A549 treated with GW870086 at 1 μM for 4 hours (cell line): ENCODE measurements around the gene HMGB2. TPM values are rescaled to one million over a fixed set of nuclear protein-coding genes. Genes with fewer than 3 reads are reported as not detected.

ENCODE experiments used
- total RNA-seq: library from RNA; stranded (reverse); fragments of 200-300 nt; extraction: Qiagen RNA extraction; gene quantifications from 5 replicates; pipeline ENCODE4 v1.2.3, GENCODE V29; 2022; ENCODE audit warnings: low read depth

HMGB2 gene
- 85.2 to 114 TPM (median 109 TPM) in 5 replicates for total RNA-seq

DNA sequence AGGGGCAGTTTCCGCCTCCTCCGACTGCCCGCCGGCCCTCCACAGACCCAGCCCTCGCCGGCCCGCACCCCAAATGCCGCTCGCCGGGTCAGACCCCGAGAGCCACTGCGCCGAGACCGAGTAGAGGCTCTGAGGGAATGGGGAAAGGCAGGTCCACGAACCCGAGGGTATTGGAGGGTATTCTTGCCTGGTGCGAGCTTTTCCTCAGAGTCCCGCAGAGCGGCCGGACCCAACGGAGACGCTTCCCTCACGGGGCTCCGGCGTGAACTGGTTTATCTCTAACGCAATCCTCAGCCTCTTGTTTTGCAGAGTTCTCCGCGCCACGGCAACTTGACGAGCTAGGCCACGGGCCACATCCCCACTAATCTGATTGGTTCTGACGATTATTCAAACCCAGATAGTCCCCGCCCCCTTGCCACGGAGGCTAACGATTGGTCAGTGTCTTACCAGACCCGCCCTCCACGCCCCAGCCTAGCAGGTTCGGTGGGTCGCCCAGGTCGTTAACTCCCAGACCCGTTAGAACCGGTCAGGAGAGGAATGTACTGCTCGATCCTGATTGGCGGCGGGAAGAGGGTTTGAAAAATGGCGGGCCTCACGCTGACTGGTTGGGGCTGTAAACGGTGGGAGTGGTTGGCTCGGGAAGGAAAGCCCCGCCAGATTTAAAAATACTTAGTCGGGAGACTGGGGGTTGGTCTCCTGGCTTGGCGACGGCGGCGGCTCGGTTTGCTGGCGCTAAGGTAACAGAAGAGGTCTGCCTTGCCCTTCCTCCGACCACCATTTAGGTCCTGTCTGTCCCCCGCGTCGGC lies at the start of gene HMGB2:
HMGB2 (minus strand) TSS at position 274 of the 806 bp plus-strand sequence. CDS start 709 bp downstream, outside the sequence.

DNA sequence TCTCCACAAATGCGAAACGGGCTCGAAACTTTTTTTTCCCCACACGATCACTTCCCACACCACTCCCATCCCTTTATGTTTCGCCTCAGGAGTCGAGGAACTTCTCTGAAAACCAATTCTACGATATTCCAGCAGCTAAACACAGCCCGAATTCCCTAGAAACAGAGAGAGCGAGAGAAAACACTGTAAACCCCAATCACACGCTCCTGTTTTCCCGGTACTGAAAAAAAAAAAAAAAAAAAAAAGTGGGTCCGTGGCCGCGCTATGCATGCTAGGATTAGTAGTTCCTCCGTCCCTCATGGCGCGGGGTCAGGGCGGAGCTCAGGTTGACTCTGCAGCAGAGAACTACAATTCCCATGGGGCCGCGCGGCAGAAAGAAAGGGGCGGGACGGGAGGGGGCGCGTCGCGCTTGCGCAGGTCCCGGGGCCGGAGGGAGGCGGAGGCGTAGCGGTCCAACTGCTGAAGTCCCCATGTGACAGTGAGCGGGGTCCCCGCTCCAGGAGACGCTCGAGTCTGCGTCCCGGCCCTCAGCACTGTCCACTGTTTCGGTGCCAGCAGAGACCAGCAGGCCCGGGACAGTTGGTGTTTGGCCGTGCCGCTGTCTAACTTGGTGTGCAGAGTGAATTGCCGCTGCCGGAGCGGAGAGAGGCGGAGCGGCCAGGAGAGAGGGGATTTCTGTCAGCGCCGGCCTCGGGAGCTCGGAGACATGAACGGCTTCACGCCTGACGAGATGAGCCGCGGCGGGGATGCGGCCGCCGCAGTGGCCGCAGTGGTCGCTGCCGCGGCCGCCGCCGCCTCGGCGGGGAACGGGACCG lies 36.5 kb upstream of the HMGB2 start, which contains the start of gene SAP30:
SAP30 (plus strand) TSS at position 478 of the 815 bp plus-strand sequence; CDS start at position 707, 229 bp downstream.

Other genes starting within 250 kb of the HMGB2 start
- gene GALNT7, start 165.5 kb downstream of the HMGB2 start, total RNA-seq = 21.3 to 28.7 TPM (median 27.8 TPM) in 5 replicates
- gene SAP30, start 36.6 kb upstream of the HMGB2 start, total RNA-seq = 19.8 to 23.0 TPM (median 22.6 TPM) in 5 replicates
- not detected in 5 replicates for gene SCRG1, start 64.8 kb upstream of the HMGB2 start, total RNA-seq
- 0.39 to 0.72 TPM (median 0.61 TPM) in 5 replicates for gene HAND2, start 195.9 kb upstream of the HMGB2 start, total RNA-seq